SK-N-MC (cell line): ENCODE measurements around the gene TBC1D2B.
A peak's percentile ranks its signal among the peaks of the same experiment; 100 is the strongest.

ENCODE experiments used
- DNase-seq: peaks from one replicate; pipeline ENCODE4 v3.0.0-alpha.2; 2011; ENCODE audit warnings: low read depth, low spot score
- H3K27ac ChIP-seq: fragments of 200-600 bp; sonication (generic); 2 replicates; pipeline ENCODE4 v1.5.1; 2016; ENCODE audit warnings: mixed run types
- H3K36me3 ChIP-seq: fragments of 200-600 bp; sonication (generic); 2 replicates; pipeline ENCODE4 v1.6.1; 2017; ENCODE audit warnings: antibody characterized with exemption, low read length, mixed read lengths; ENCODE audit not compliant: insufficient read depth
- H3K4me3 ChIP-seq: fragments of 200-600 bp; sonication (generic); 2 replicates; pipeline ENCODE4 v1.5.1; 2016
- H3K9ac ChIP-seq: fragments of 200-600 bp; sonication (generic); 2 replicates; pipeline ENCODE4 v1.8.0; 2017; ENCODE audit warnings: mixed run types, mixed read lengths; ENCODE audit not compliant: insufficient read length
- H3K9me3 ChIP-seq: fragments of 200-600 bp; sonication (generic); 2 replicates; pipeline ENCODE4 v1.6.1; 2017; ENCODE audit warnings: low read depth, mild to moderate bottlenecking, antibody characterized with exemption, low read length, moderate library complexity, mixed read lengths
- EZH2 ChIP-seq: fragments of 200-600 bp; sonication (generic); IDR thresholded peaks from one replicate; pipeline ENCODE4 v1.6.1; 2017; ENCODE audit warnings: antibody characterized with exemption
- FOXP2 ChIP-seq: optimal IDR thresholded peaks from 2 replicates; pipeline ENCODE3; 2011; ENCODE audit warnings: mild to moderate bottlenecking, moderate library complexity; ENCODE audit not compliant: insufficient read depth; ENCODE audit errors: extremely low read length, control extremely low read depth
- POLR2AphosphoS5 ChIP-seq: IDR thresholded peaks from 2 replicates; pipeline ENCODE4 v1.6.1; 2012; ENCODE audit warnings: mild to moderate bottlenecking, low read depth, low read length, borderline replicate concordance

TBC1D2B gene

GRCh38 chr15:78049691-78050440, 27.6 kb downstream of the TBC1D2B start:
- DNase-seq, result no peak
- Histone ChIP-seq H3K27ac (peak overlapping the region; percentile 77; the same call in 1 of the 2 replicates), H3K9ac (no peak overlapping the region), H3K36me3 (peaks cover 66% of the 10 kb centered on the region), H3K4me3 (no peak overlapping the region), H3K9me3 (no peaks in the 10 kb centered on the region)
- TF ChIP-seq FOXP2, result no peak
- no peak for TF ChIP-seq POLR2AphosphoS5
- no peak for TF ChIP-seq EZH2

- H3K4me3 ChIP-seq, result peak overlapping the region; percentile 60
- peak overlapping the region; percentile 4 for H3K9ac ChIP-seq
- H3K36me3 ChIP-seq, result peaks cover 66% of the 10 kb centered on the region
- TF ChIP-seq FOXP2 (no peak), EZH2 (no peak), POLR2AphosphoS5 (no peak)
- no peaks in the 10 kb centered on the region for H3K9me3 ChIP-seq
- peak overlapping the region; percentile 96 for H3K27ac ChIP-seq
- DNase-seq, result no peak
Observed at GRCh38 chr15:78048628-78048920, 28.9 kb downstream of the TBC1D2B start.

- no peak; the same call in 1 of the 2 replicates for TF ChIP-seq POLR2AphosphoS5
- no peak for TF ChIP-seq FOXP2
- TF ChIP-seq EZH2, result no peak
- Histone ChIP-seq H3K27ac (peak overlapping the region; percentile 96), H3K36me3 (peaks cover 66% of the 10 kb centered on the region), H3K9me3 (no peaks in the 10 kb centered on the region), H3K9ac (peak overlapping the region; percentile 4), H3K4me3 (peak overlapping the region; percentile 60)
- peak; percentile 56 for DNase-seq
Observed at GRCh38 chr15:78047761-78048627, 29.5 kb downstream of the TBC1D2B start.

GRCh38 chr15:78046796-78047341, 30.6 kb downstream of the TBC1D2B start:
- H3K27ac ChIP-seq, result peak overlapping the region; percentile 96
- TF ChIP-seq EZH2, result no peak
- TF ChIP-seq FOXP2, result no peak
- no peak for TF ChIP-seq POLR2AphosphoS5
- no peak overlapping the region for H3K4me3 ChIP-seq
- H3K9me3 ChIP-seq, result no peaks in the 10 kb centered on the region
- DNase-seq, result no peak
- peak overlapping the region; percentile 12 for H3K9ac ChIP-seq
- peaks cover 67% of the 10 kb centered on the region for H3K36me3 ChIP-seq

GRCh38 chr15:78045189-78045588, 32.3 kb downstream of the TBC1D2B start:
- H3K27ac ChIP-seq, result peak overlapping the region; percentile 85
- no peaks in the 10 kb centered on the region for H3K9me3 ChIP-seq
- no peak overlapping the region for H3K4me3 ChIP-seq
- TF ChIP-seq POLR2AphosphoS5 (no peak), EZH2 (no peak), FOXP2 (no peak)
- DNase-seq, result no peak
- H3K9ac ChIP-seq, result peak overlapping the region; percentile 1
- peaks cover 62% of the 10 kb centered on the region for H3K36me3 ChIP-seq

GRCh38 chr15:78044407-78045155, 32.9 kb downstream of the TBC1D2B start:
- TF ChIP-seq POLR2AphosphoS5 (peak; percentile 49; the same call in 1 of the 2 replicates), EZH2 (no peak)
- Histone ChIP-seq H3K27ac (peak overlapping the region; percentile 85), H3K4me3 (peak overlapping the region; percentile 52), H3K36me3 (peaks cover 62% of the 10 kb centered on the region), H3K9me3 (no peaks in the 10 kb centered on the region), H3K9ac (peak overlapping the region; percentile 1)
- peak; percentile 48 for DNase-seq

GRCh38 chr15:78041946-78042345, 35.6 kb downstream of the TBC1D2B start:
- H3K27ac ChIP-seq, result 0 out of 2 replicates have a peak overlapping the region, but pooled peaks have one; percentile 2
- H3K36me3 ChIP-seq, result peaks cover 74% of the 10 kb centered on the region
- TF ChIP-seq POLR2AphosphoS5 (no peak), EZH2 (no peak), FOXP2 (no peak)
- no peaks in the 10 kb centered on the region for H3K9me3 ChIP-seq
- DNase-seq, result no peak
- no peak overlapping the region for H3K9ac ChIP-seq
- H3K4me3 ChIP-seq, result no peak overlapping the region

GRCh38 chr15:78040653-78041244, 36.8 kb downstream of the TBC1D2B start:
- no peak for TF ChIP-seq EZH2
- TF ChIP-seq FOXP2, result no peak
- no peak for TF ChIP-seq POLR2AphosphoS5
- no peak for DNase-seq
- Histone ChIP-seq H3K4me3 (no peak overlapping the region), H3K9ac (no peak overlapping the region), H3K36me3 (peaks cover 73% of the 10 kb centered on the region), H3K27ac (no peak overlapping the region), H3K9me3 (no peaks in the 10 kb centered on the region)
